SK-N-SH (cell line): Measurements from ENCODE around the gene LSM3. TPM values are rescaled to one million over a fixed set of nuclear protein-coding genes. Genes with fewer than 3 reads are reported as not detected.

Experiments
- CTCF ChIA-PET: fragments of 300-600, 350-600 bp; formaldehyde crosslinking; extraction: SDS; loops from one replicate; lab custom pipeline; 2021; lab: Yijun Ruan, JAX
- POLR2A ChIA-PET: fragments of 350-600 bp; sonication (Branson Sonifier 250); formaldehyde crosslinking; extraction: SDS; loops from one replicate; lab custom pipeline; 2020; ENCODE audit warnings: antibody characterized with exemption, inconsistent platforms; lab: Yijun Ruan, JAX
- DNase-seq: peaks from one replicate; pipeline ENCODE4 v3.0.0; 2012
- H2AFZ ChIP-seq: fragments of 200-600 bp; sonication (generic); 2 replicates; pipeline ENCODE4 v1.8.1; 2016; ENCODE audit warnings: antibody characterized with exemption, mild to moderate bottlenecking, low read depth
- H3F3A ChIP-seq: fragments of 200-600 bp; sonication (generic); replicated peaks from 2 replicates; pipeline ENCODE3; 2016; ENCODE audit warnings: antibody characterized with exemption, mild to moderate bottlenecking; ENCODE audit not compliant: insufficient read depth
- H3K27ac ChIP-seq, 2 experiments: fragments of 200-500 bp in 1 of 2; fragments of 200-600 bp in 1 of 2; sonication (Bioruptor generic) in 1 of 2; sonication (generic), shearing (Covaris generic) in 1 of 2; 2 replicates each; pipeline versions ENCODE4 v1.5.1 to v1.6.1; 2014 to 2016; ENCODE audit warnings: low read depth in 2 of 2, inconsistent platforms in 1 of 2, low read length in 1 of 2, mild to moderate bottlenecking in 1 of 2, mixed read lengths in 1 of 2
- H3K27me3 ChIP-seq: fragments of 200-600 bp; sonication (generic), shearing (Covaris generic); 2 replicates; pipeline ENCODE4 v1.6.1; 2016; ENCODE audit warnings: mixed run types; ENCODE audit not compliant: insufficient read depth
- H3K36me3 ChIP-seq, 2 experiments: fragments of 200-500 bp in 1 of 2; fragments of 200-600 bp in 1 of 2; sonication (Bioruptor generic) in 1 of 2; sonication (generic) in 1 of 2; replicated peaks in 1 of 2; 2 replicates each; pipeline versions ENCODE3 to v1.5.1; 2014 to 2016; ENCODE audit warnings: low read length in 1 of 2, mild to moderate bottlenecking in 1 of 2; ENCODE audit not compliant: insufficient read depth in 2 of 2, control insufficient read depth in 1 of 2
- H3K4me1 ChIP-seq, 2 experiments: fragments of 200-500 bp in 1 of 2; fragments of 200-600 bp in 1 of 2; sonication (Bioruptor generic) in 1 of 2; sonication (generic), shearing (Covaris generic) in 1 of 2; 2 replicates each; pipeline versions ENCODE4 v1.5.1 to v1.6.1; 2014 to 2016; ENCODE audit warnings: low read depth in 1 of 2, low read length in 1 of 2, mixed run types in 1 of 2; ENCODE audit not compliant: insufficient read depth in 2 of 2, control insufficient read depth in 1 of 2
- H3K4me2 ChIP-seq: fragments of 200-600 bp; sonication (generic), shearing (Covaris generic); 2 replicates; pipeline ENCODE4 v1.6.1; 2017; ENCODE audit warnings: mixed run types
- H3K4me3 ChIP-seq, 2 experiments: fragments of 200-500 bp in 1 of 2; fragments of 200-600 bp in 1 of 2; sonication (Bioruptor generic) in 1 of 2; sonication (generic), shearing (Covaris generic) in 1 of 2; 2 replicates each; pipeline versions ENCODE4 v1.5.1 to v1.8.1; 2014 to 2016; ENCODE audit warnings: low read depth in 2 of 2, inconsistent platforms in 1 of 2, low read length in 1 of 2, mild to moderate bottlenecking in 1 of 2, mixed read lengths in 1 of 2, moderate library complexity in 1 of 2
- H3K79me2 ChIP-seq: fragments of 200-600 bp; sonication (generic); 2 replicates; pipeline ENCODE4 v1.8.1; 2017; ENCODE audit warnings: mild to moderate bottlenecking; ENCODE audit not compliant: insufficient read depth
- H3K9ac ChIP-seq: fragments of 200-600 bp; sonication (generic); 2 replicates; pipeline ENCODE4 v1.6.1; 2017; ENCODE audit warnings: mixed run types
- H3K9me2 ChIP-seq: fragments of 200-600 bp; sonication (generic); 2 replicates; pipeline ENCODE4 v1.6.1; 2017; ENCODE audit warnings: mixed run types
- H3K9me3 ChIP-seq: fragments of 200-600 bp; sonication (generic); 2 replicates; pipeline ENCODE4 v1.6.1; 2017; ENCODE audit warnings: mixed run types, mild to moderate bottlenecking, moderate library complexity
- H4K20me1 ChIP-seq: fragments of 200-600 bp; sonication (generic); 2 replicates; pipeline ENCODE4 v1.6.1; 2017; ENCODE audit warnings: mild to moderate bottlenecking, mixed run types; ENCODE audit not compliant: insufficient read depth
- ELF1 ChIP-seq: IDR thresholded peaks from 2 replicates; pipeline ENCODE4 v1.4.0; 2012
- EP300 ChIP-seq, 2 experiments: IDR thresholded peaks; 2 replicates each; pipeline versions ENCODE4 v1.4.0 to v1.6.1; 2012; ENCODE audit warnings: borderline replicate concordance in 1 of 2, low read depth in 1 of 2, low read length in 1 of 2
- FOSL2 ChIP-seq: IDR thresholded peaks from 2 replicates; pipeline ENCODE4 v1.4.0; 2012; ENCODE audit warnings: low read depth, mild to moderate bottlenecking, moderate library complexity, borderline replicate concordance
- GABPA ChIP-seq: IDR thresholded peaks from 2 replicates; pipeline ENCODE4 v1.4.0; 2012; ENCODE audit warnings: low read depth, mild to moderate bottlenecking
- GATA2 ChIP-seq: sonication (generic); formaldehyde crosslinking; IDR thresholded peaks from 2 replicates; pipeline ENCODE4 v1.5.0; 2020; ENCODE audit warnings: mild to moderate bottlenecking, missing genetic modification reagents
- JUND ChIP-seq: IDR thresholded peaks from 2 replicates; pipeline ENCODE4 v1.4.0; 2012
- MAX ChIP-seq: IDR thresholded peaks from 2 replicates; pipeline ENCODE4 v1.4.0; 2012; ENCODE audit warnings: low read depth
- MXI1 ChIP-seq: IDR thresholded peaks from 2 replicates; pipeline ENCODE4 v1.6.1; 2012; ENCODE audit warnings: mild to moderate bottlenecking, low read depth, low read length, improper control_type of control experiment
- NFIC ChIP-seq: IDR thresholded peaks from 2 replicates; pipeline ENCODE4 v1.4.0; 2012; ENCODE audit warnings: borderline replicate concordance
- NRF1 ChIP-seq: IDR thresholded peaks from 2 replicates; pipeline ENCODE4 v1.6.1; 2012; ENCODE audit warnings: low read depth, mild to moderate bottlenecking, low read length
- RAD21 ChIP-seq: IDR thresholded peaks from 2 replicates; pipeline ENCODE4 v1.6.1; 2012; ENCODE audit warnings: mild to moderate bottlenecking, low read length
- RCOR1 ChIP-seq: fragments of 150-350 bp; IDR thresholded peaks from 2 replicates; pipeline ENCODE4 v1.6.1; 2017; ENCODE audit warnings: antibody characterized with exemption, low read length
- RFX5 ChIP-seq: IDR thresholded peaks from 2 replicates; pipeline ENCODE4 v1.6.1; 2012; ENCODE audit warnings: mild to moderate bottlenecking, improper control_type of control experiment, low read length
- RXRA ChIP-seq: IDR thresholded peaks from 2 replicates; pipeline ENCODE4 v1.4.0; 2012; ENCODE audit warnings: low read depth, mild to moderate bottlenecking, borderline replicate concordance
- SIN3A ChIP-seq: IDR thresholded peaks from 2 replicates; pipeline ENCODE4 v1.6.1; 2012; ENCODE audit warnings: low read depth, mild to moderate bottlenecking, low read length, moderate library complexity, borderline replicate concordance
- TCF12 ChIP-seq: IDR thresholded peaks from 2 replicates; pipeline ENCODE4 v1.4.0; 2012
- TEAD4 ChIP-seq: IDR thresholded peaks from 2 replicates; pipeline ENCODE4 v1.4.0; 2012; ENCODE audit warnings: mild to moderate bottlenecking, borderline replicate concordance; ENCODE audit not compliant: insufficient read depth
- USF2 ChIP-seq: fragments of 150-350 bp; IDR thresholded peaks from 2 replicates; pipeline ENCODE4 v1.6.1; 2017; ENCODE audit warnings: antibody characterized with exemption, low read length, low read depth, borderline replicate concordance
- WGBS: methylation state at CpG from one replicate; pipeline ENCODE4 v1.1.6; 2017; ENCODE audit warnings: low lambda C conversion rate; 5-methylcytosine and 5-hydroxymethylcytosine counted together
- polyA plus RNA-seq, 3 experiments: library from polyadenylated mRNA; depleted of rRNA; stranded (reverse); fragments of >200 nt; gene quantifications; 2 replicates each; pipeline ENCODE4 v1.2.3, GENCODE V29; 2012

The LSM3 gene
- polyA plus RNA-seq, 1 of the 3 experiments (the other 2 are of a cell fraction), result 5.1 TPM

GRCh38 chr3:14156843-14157561 is 21.6 kb upstream of the LSM3 start:
- peaks cover 66% of the 10 kb centered on the region; the same call in 1 of the 2 replicates for H3K79me2 ChIP-seq
- CTCF ChIA-PET, result interaction anchor here (1.0 kb wide), 1 partner anchor 9 kb away, joined by 3 read pairs; no protein-coding TSS in a partner anchor
- POLR2A ChIA-PET, result interaction anchor here (0.8 kb wide), 1 partner anchor 10 kb away, joined by 3 read pairs; no protein-coding TSS in a partner anchor

GRCh38 chr3:14157951-14158350 is 20.7 kb upstream of the LSM3 start:
- no peak for DNase-seq
- Histone ChIP-seq H4K20me1 (0 out of 2 replicates have a peak, but pooled peaks cover 7% of the 10 kb centered on the region), H3K9me2 (no peaks in the 10 kb centered on the region), H3K79me2 (peaks cover 70% of the 10 kb centered on the region), H3K27me3 (no peaks in the 10 kb centered on the region), H3K9me3 (peaks cover 9% of the 10 kb centered on the region; the same call in 1 of the 2 replicates), H3K9ac (no peak overlapping the region), H3K4me3 (no peak overlapping the region), H2AFZ (no peak overlapping the region), H3K36me3 (peaks cover 89 to 91% of the 10 kb centered on the region in 2 experiments), H3K4me1 (no peaks in the 10 kb centered on the region; a peak in 1 of 4 replicates), H3K27ac (no peak overlapping the region), H3K4me2 (no peak overlapping the region), H3F3A (no peaks in the 10 kb centered on the region)
- 97% methylated on average over 9 of the region's 9 CpGs for WGBS
- ChIA-PET CTCF (interaction anchor here (1.0 to 2.0 kb wide), 2 partner anchors 8 to 10 kb away, joined by 3 to 7 read pairs; no protein-coding TSS in a partner anchor), POLR2A (interaction anchor here (0.8 kb wide), 1 partner anchor 9 kb away, joined by 3 read pairs; no protein-coding TSS in a partner anchor)
- no peak for TF ChIP-seq NRF1
- TF ChIP-seq GABPA, result no peak
- no peak for TF ChIP-seq JUND
- no peak for TF ChIP-seq USF2
- TF ChIP-seq EP300 (IDR thresholded peaks at IDR 0.05; ENCODE audit: borderline replicate concordance in 1 of 2, low read depth in 1 of 2, low read length in 1 of 2), result no peak
- no peak for TF ChIP-seq RCOR1
- TF ChIP-seq GATA2 (CRISPR knock-in tag), result no peak
- no peak for TF ChIP-seq TEAD4
- no peak for TF ChIP-seq ELF1
- TF ChIP-seq MXI1, result no peak
- TF ChIP-seq RXRA, result no peak
- TF ChIP-seq RFX5, result no peak
- TF ChIP-seq MAX, result no peak
- no peak for TF ChIP-seq TCF12

More at GRCh38 chr3:14156843-14157561, 21.6 kb upstream of the LSM3 start:
- Histone ChIP-seq H2AFZ (no peak overlapping the region), H3K4me3 (no peak overlapping the region), H3K36me3 (peaks cover 84 to 91% of the 10 kb centered on the region in 2 experiments), H3K27ac (no peak overlapping the region), H4K20me1 (0 out of 2 replicates have a peak, but pooled peaks cover 9% of the 10 kb centered on the region), H3K9me3 (peaks cover 9% of the 10 kb centered on the region; the same call in 1 of the 2 replicates), H3K4me2 (no peak overlapping the region), H3F3A (no peaks in the 10 kb centered on the region), H3K4me1 (no peaks in the 10 kb centered on the region; a peak in 1 of 4 replicates), H3K27me3 (no peaks in the 10 kb centered on the region), H3K9ac (no peak overlapping the region), H3K9me2 (no peaks in the 10 kb centered on the region)
- WGBS, result 93% methylated on average over 13 of the region's 13 CpGs
- DNase-seq, result no peak
- no peak for TF ChIP-seq FOSL2
- no peak for TF ChIP-seq TCF12
- TF ChIP-seq SIN3A, result no peak
- TF ChIP-seq USF2, result no peak
- TF ChIP-seq RAD21, result no peak
- no peak for TF ChIP-seq TEAD4
- TF ChIP-seq NFIC, result no peak
